HEK293 (cell line): Measurements from ENCODE around the gene GRAP2.

Experiments
- ZNF239 ChIP-seq: fragments of 450-650 bp; formaldehyde crosslinking; IDR thresholded peaks from 2 replicates; pipeline ENCODE4 v1.5.1; 2016; ENCODE audit warnings: missing biosample characterization, missing genetic modification characterization
- ZNF416 ChIP-seq: fragments of 450-650 bp; formaldehyde crosslinking; IDR thresholded peaks from 2 replicates; pipeline ENCODE4 v1.5.1; 2016; ENCODE audit warnings: missing biosample characterization, missing genetic modification characterization

GRCh38 chr22:39974065-39974464, 73.2 kb downstream of the GRAP2 start:
- TF ChIP-seq ZNF239 (tag by site-specific recombination): no peak
- no peak for TF ChIP-seq ZNF416 (tag by site-specific recombination)
